Measurements from ENCODE around the gene CST4. TPM values are rescaled to one million over a fixed set of nuclear protein-coding genes. Genes with fewer than 3 reads are reported as not detected.

The CST4 gene
- total RNA-seq, 1 donor from 2014 or later, result 2.1 TPM

- Mint-ChIP-seq H3K36me3 (no peaks in the 10 kb centered on the region), H3K27me3 (peaks cover 6% of the 10 kb centered on the region), H3K27ac (no peak overlapping the region), H3K4me1 (ENCODE audit: unreplicated experiment) (no peaks in the 10 kb centered on the region), H3K9me3 (no peaks in the 10 kb centered on the region), H3K4me3 (no peak overlapping the region)
- TF ChIP-seq CTCF (conservative IDR thresholded peaks at IDR 0.05), result no peak
- DNase-seq (ENCODE audit: extremely low spot score, unreplicated experiment), result no peak
Measured at GRCh38 chr20:23670361-23670760, 18.5 kb downstream of the CST4 start.

GRCh38 chr20:23669866-23670265 is 19.0 kb downstream of the CST4 start:
- Mint-ChIP-seq H3K9me3 (no peaks in the 10 kb centered on the region), H3K36me3 (no peaks in the 10 kb centered on the region)
- DNase-seq (ENCODE audit: extremely low spot score, unreplicated experiment), result no peak

GRCh38 chr20:23669327-23669726 is 19.5 kb downstream of the CST4 start:
- no peak for TF ChIP-seq CTCF (conservative IDR thresholded peaks at IDR 0.05)
- Mint-ChIP-seq H3K4me1 (ENCODE audit: unreplicated experiment) (no peaks in the 10 kb centered on the region), H3K9me3 (no peaks in the 10 kb centered on the region)

More at GRCh38 chr20:23669866-23670265, 19.0 kb downstream of the CST4 start:
- H3K27ac Mint-ChIP-seq, result no peak overlapping the region
- H3K4me3 Mint-ChIP-seq, result no peak overlapping the region
- peaks cover 6% of the 10 kb centered on the region for H3K27me3 Mint-ChIP-seq
- no peaks in the 10 kb centered on the region for H3K4me1 Mint-ChIP-seq (ENCODE audit: unreplicated experiment)
- no peak for TF ChIP-seq CTCF (conservative IDR thresholded peaks at IDR 0.05)

GRCh38 chr20:23668477-23668951 is 20.3 kb downstream of the CST4 start:
- no peaks in the 10 kb centered on the region for H3K4me1 Mint-ChIP-seq (ENCODE audit: unreplicated experiment)
- no peaks in the 10 kb centered on the region for H3K36me3 Mint-ChIP-seq
- H3K4me3 Mint-ChIP-seq, result no peak overlapping the region
- H3K27me3 Mint-ChIP-seq, result peaks cover 6% of the 10 kb centered on the region
- H3K27ac Mint-ChIP-seq, result no peak overlapping the region
- DNase-seq (ENCODE audit: extremely low spot score, unreplicated experiment), result no peak
- TF ChIP-seq CTCF (conservative IDR thresholded peaks at IDR 0.05), result peak; percentile 88
- no peaks in the 10 kb centered on the region for H3K9me3 Mint-ChIP-seq

More at GRCh38 chr20:23669327-23669726, 19.5 kb downstream of the CST4 start:
- no peak overlapping the region for H3K4me3 Mint-ChIP-seq
- DNase-seq (ENCODE audit: extremely low spot score, unreplicated experiment), result no peak
- H3K36me3 Mint-ChIP-seq, result no peaks in the 10 kb centered on the region
- no peak overlapping the region for H3K27ac Mint-ChIP-seq
- H3K27me3 Mint-ChIP-seq, result peaks cover 6% of the 10 kb centered on the region

GRCh38 chr20:23667666-23668065 is 21.2 kb downstream of the CST4 start:
- Mint-ChIP-seq H3K27ac (no peak overlapping the region), H3K36me3 (no peaks in the 10 kb centered on the region), H3K4me3 (no peak overlapping the region), H3K4me1 (ENCODE audit: unreplicated experiment) (no peaks in the 10 kb centered on the region), H3K27me3 (no peaks in the 10 kb centered on the region), H3K9me3 (no peaks in the 10 kb centered on the region)
- no peak for DNase-seq (ENCODE audit: extremely low spot score, unreplicated experiment)
- TF ChIP-seq CTCF (conservative IDR thresholded peaks at IDR 0.05), result no peak

- no peak overlapping the region for H3K27ac Mint-ChIP-seq
- TF ChIP-seq CTCF (conservative IDR thresholded peaks at IDR 0.05), result no peak
- no peak overlapping the region for H3K4me3 Mint-ChIP-seq
- DNase-seq (ENCODE audit: extremely low spot score, unreplicated experiment), result no peak
- H3K36me3 Mint-ChIP-seq, result no peaks in the 10 kb centered on the region
- no peaks in the 10 kb centered on the region for H3K4me1 Mint-ChIP-seq (ENCODE audit: unreplicated experiment)
- H3K9me3 Mint-ChIP-seq, result no peaks in the 10 kb centered on the region
- H3K27me3 Mint-ChIP-seq, result no peaks in the 10 kb centered on the region
Measured at GRCh38 chr20:23666698-23667097, 22.1 kb downstream of the CST4 start.

Measured in type B pancreatic cell (in vitro differentiated cells).